HepG2 (cell line): ENCODE measurements around the gene SLC20A1. TPM values are rescaled to one million over a fixed set of nuclear protein-coding genes. Genes with fewer than 3 reads are reported as not detected.

ENCODE experiments used
- KLF9 ChIP-seq: IDR thresholded peaks from 2 replicates; pipeline ENCODE4 v1.6.1; 2016; ENCODE audit warnings: low read depth
- PAXIP1 ChIP-seq: sonication (generic); formaldehyde crosslinking; conservative IDR thresholded peaks from 2 replicates; pipeline ENCODE4 v1.4.0; 2020; ENCODE audit warnings: mild to moderate bottlenecking, missing genetic modification reagents, moderate library complexity
- SNAPC4 ChIP-seq: sonication (generic); formaldehyde crosslinking; IDR thresholded peaks from 2 replicates; pipeline ENCODE4 v1.4.0; 2020; ENCODE audit warnings: mild to moderate bottlenecking, missing genetic modification reagents
- SRY ChIP-seq: sonication (generic); formaldehyde crosslinking; IDR thresholded peaks from 2 replicates; pipeline ENCODE4 v1.8.0; 2022; ENCODE audit warnings: mild to moderate bottlenecking, missing genetic modification reagents
- SYNCRIP ChIP-seq: fragments of 200-400 bp; formaldehyde crosslinking; IDR thresholded peaks from 2 replicates; pipeline ENCODE4 v1.6.1; 2018; ENCODE audit warnings: mild to moderate bottlenecking, low read depth, low read length; ENCODE audit not compliant: insufficient read depth
- ZNF383 ChIP-seq: sonication (generic); formaldehyde crosslinking; IDR thresholded peaks from 2 replicates; pipeline ENCODE4 v1.4.0; 2020; ENCODE audit warnings: missing genetic modification reagents, mild to moderate bottlenecking, borderline replicate concordance
- ZNF678 ChIP-seq: sonication (generic); formaldehyde crosslinking; IDR thresholded peaks from 2 replicates; pipeline ENCODE4 v1.4.0; 2020; ENCODE audit warnings: mild to moderate bottlenecking, missing genetic modification reagents
- polyA plus RNA-seq, 8 experiments: library from polyadenylated mRNA; depleted of rRNA in 3 of 8; stranded (reverse) in 7 of 8; unstranded in 1 of 8; fragments of >200 nt; fragmentation: Illumina TruSeq in 4 of 8; extraction: Trizol in 4 of 8; gene quantifications; 2 replicates each; pipeline versions ENCODE4 v1.2.1 to v1.2.3, GENCODE V29; 2011 to 2016; ENCODE audit warnings: low read depth in 4 of 8, missing spikeins in 1 of 8, mixed read lengths in 1 of 8; ENCODE audit not compliant: insufficient read depth in 1 of 8
- total RNA-seq, 5 experiments: library from RNA; depleted of rRNA; stranded (reverse); fragments of >200 nt; fragmentation: Illumina TruSeq; extraction: Trizol; gene quantifications; 2 replicates each; pipeline ENCODE4 v1.2.3, GENCODE V29; 2016; ENCODE audit warnings: low read depth in 1 of 5

The SLC20A1 gene
- total and polyA plus RNA-seq, 2 of the 13 experiments (the other 11 are each of a cell fraction or from before 2014, with no cell fraction given) = 54.0 to 85.9 TPM

DNA sequence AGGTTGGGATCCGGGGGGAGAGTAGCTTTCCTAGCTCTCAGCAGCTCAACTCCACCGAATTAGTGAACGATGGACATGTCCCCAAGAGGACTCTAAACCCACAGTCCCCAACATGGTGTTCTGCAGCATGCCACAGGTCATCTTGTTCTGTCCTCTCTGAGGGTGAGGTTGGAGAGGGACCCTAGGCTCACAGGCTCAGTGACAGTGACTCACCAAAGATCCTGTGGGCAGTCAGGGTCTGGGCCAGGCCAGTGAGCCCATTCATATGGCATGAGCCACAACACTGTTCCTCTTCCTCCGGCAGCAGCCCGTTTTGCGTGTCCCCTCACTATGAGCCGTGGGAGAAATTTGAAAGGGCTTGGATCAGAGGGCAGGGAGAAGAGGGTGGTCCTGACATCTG is 2.8 kb upstream of the SLC20A1 start (continued):
- TF ChIP-seq KLF9 (no peak), ZNF383 (CRISPR knock-in tag) (no peak), PAXIP1 (CRISPR knock-in tag) (no peak), ZNF678 (CRISPR knock-in tag) (no peak), SRY (CRISPR knock-in tag) (no peak), SYNCRIP (no peak), SNAPC4 (CRISPR knock-in tag) (no peak)
